ENCODE measurements around the gene DNAAF5. TPM values are rescaled to one million over a fixed set of nuclear protein-coding genes. Genes with fewer than 3 reads are reported as not detected.

DNAAF5 gene
- total and polyA plus RNA-seq, 2 of the 13 experiments (the other 11 are each of a cell fraction or from before 2014, with no cell fraction given): 11.9 to 21.5 TPM

- TF ChIP-seq THAP9 (CRISPR knock-in tag; IDR thresholded peaks at IDR 0.05; ENCODE audit: borderline replicate concordance) (peak; percentile 83), ZBTB25 (CRISPR knock-in tag; IDR thresholded peaks at IDR 0.05) (peak; percentile 78), ZNF33A (CRISPR knock-in tag; IDR thresholded peaks at IDR 0.05; ENCODE audit: borderline replicate concordance) (peak; percentile 73; the same call in 1 of the 2 replicates), ZNF510 (CRISPR knock-in tag; IDR thresholded peaks at IDR 0.05; ENCODE audit: low read depth) (peak; percentile 45; the same call in 1 of the 2 replicates), HINFP (CRISPR knock-in tag; IDR thresholded peaks at IDR 0.05; ENCODE audit: low read depth) (no peak), KDM3A (CRISPR knock-in tag; IDR thresholded peaks at IDR 0.05; ENCODE audit: low read depth) (peak; percentile 81; the same call in 1 of the 2 replicates), ARID4A (CRISPR knock-in tag; IDR thresholded peaks at IDR 0.05; ENCODE audit: borderline replicate concordance) (peak; percentile 99), FOXP4 (CRISPR knock-in tag; IDR thresholded peaks at IDR 0.05) (0 out of 2 replicates have a peak, but pooled peaks have one; percentile 32), ZC3H4 (CRISPR knock-in tag; IDR thresholded peaks at IDR 0.05; ENCODE audit: borderline replicate concordance) (peak; percentile 11; the same call in 1 of the 2 replicates), ZNF430 (CRISPR knock-in tag; IDR thresholded peaks at IDR 0.05) (peak; percentile 90), SP1 (IDR thresholded peaks at IDR 0.05) (no peak), SP1 (CRISPR knock-in tag; IDR thresholded peaks at IDR 0.05) (0 out of 2 replicates have a peak, but pooled peaks have one; percentile 21), MAZ (IDR thresholded peaks at IDR 0.05; ENCODE audit: borderline replicate concordance, low read depth, low read length) (peak; percentile 83), MAZ (CRISPR knock-in tag; IDR thresholded peaks at IDR 0.05; ENCODE audit: low read depth) (peak; percentile 97), SNAI1 (CRISPR knock-in tag; IDR thresholded peaks at IDR 0.05; ENCODE audit: borderline replicate concordance) (peak; percentile 84; the same call in 1 of the 2 replicates), FOXC1 (CRISPR knock-in tag; IDR thresholded peaks at IDR 0.05; ENCODE audit: borderline replicate concordance) (peak; percentile 77; the same call in 1 of the 2 replicates)
Measured at GRCh38 chr7:726084-726853, at the start of gene DNAAF5 (continued).

All from HepG2 (cell line).